Endothelial cell of umbilical vein (primary cell): ENCODE measurements around the gene MTERF4.

ENCODE experiments used
- CTCF ChIP-seq, 2 donors: IDR thresholded peaks; 1 replicate in 1 of 2; 2 replicates in 1 of 2; pipeline ENCODE4 v1.5.1; 2011; ENCODE audit warnings: low read length in 2 of 2, mild to moderate bottlenecking in 2 of 2, moderate library complexity in 2 of 2, control low read depth in 1 of 2, inconsistent platforms in 1 of 2, low read depth in 1 of 2; ENCODE audit not compliant: insufficient read depth in 1 of 2; ENCODE audit errors: extremely low read depth in 1 of 2
- EZH2 ChIP-seq: IDR thresholded peaks from 2 replicates; pipeline ENCODE4 v1.6.1; 2012; ENCODE audit warnings: borderline replicate concordance, low read depth, mild to moderate bottlenecking, moderate library complexity, low read length, inconsistent platforms; ENCODE audit not compliant: severe bottlenecking
- FOS ChIP-seq: IDR thresholded peaks from 2 replicates; pipeline ENCODE4 v1.6.1; 2011; ENCODE audit warnings: mild to moderate bottlenecking, low read length, moderate library complexity, borderline replicate concordance; ENCODE audit not compliant: insufficient read depth
- POLR2A ChIP-seq: IDR thresholded peaks from 2 replicates; pipeline ENCODE4 v1.6.1; 2012; ENCODE audit warnings: low read depth, mild to moderate bottlenecking, control low read depth, low read length
- POLR2AphosphoS5 ChIP-seq: IDR thresholded peaks from 2 replicates; pipeline ENCODE4 v1.6.1; 2012; ENCODE audit warnings: low read depth, mild to moderate bottlenecking, control low read depth, low read length, moderate library complexity; ENCODE audit not compliant: insufficient read depth

- TF ChIP-seq CTCF (IDR thresholded peaks at IDR 0.05; ENCODE audit: extremely low read depth in 1 of 2, insufficient read depth in 1 of 2, low read depth in 1 of 2, low read length in 2 of 2): no peak
- no peak for TF ChIP-seq EZH2
- TF ChIP-seq POLR2AphosphoS5: no peak
- TF ChIP-seq FOS: no peak
- no peak for TF ChIP-seq POLR2A
These were observed 17.1 kb downstream of the MTERF4 start for GRCh38 chr2:241084856-241085444.
